ENCODE results near the gene DDX3X. TPM values are rescaled to one million over a fixed set of nuclear protein-coding genes. Genes with fewer than 3 reads are reported as not detected.

DDX3X gene
- total and polyA plus RNA-seq, 2 of the 13 experiments (the other 11 are each of a cell fraction or from before 2014, with no cell fraction given) = 53.5 to 239 TPM

GRCh38 chrX:41381685-41382084 is 47.7 kb downstream of the DDX3X start (continued):
- TF ChIP-seq TIGD3 (CRISPR knock-in tag; IDR thresholded peaks at IDR 0.05; ENCODE audit: borderline replicate concordance) (no peak), STAG1 (CRISPR knock-in tag; IDR thresholded peaks at IDR 0.05) (0 out of 2 replicates have a peak, but pooled peaks have one; percentile 6), ZNF501 (CRISPR knock-in tag; IDR thresholded peaks at IDR 0.05) (no peak), FOXP1 (IDR thresholded peaks at IDR 0.05) (no peak), FOXP1 (CRISPR knock-in tag; IDR thresholded peaks at IDR 0.05) (peak; percentile 58), BRCA1 (CRISPR knock-in tag; IDR thresholded peaks at IDR 0.05) (no peak), RFX1 (IDR thresholded peaks at IDR 0.05) (no peak), FOXA3 (CRISPR knock-in tag; IDR thresholded peaks at IDR 0.05) (peak; percentile 44; the same call in 1 of the 2 replicates), IRF2 (CRISPR knock-in tag; IDR thresholded peaks at IDR 0.05) (peak; percentile 63; the same call in 1 of the 2 replicates), MTF1 (CRISPR knock-in tag; IDR thresholded peaks at IDR 0.05) (no peak), MIXL1 (CRISPR knock-in tag; IDR thresholded peaks at IDR 0.05) (0 out of 2 replicates have a peak, but pooled peaks have one; percentile 15), THAP7 (CRISPR knock-in tag; IDR thresholded peaks at IDR 0.05) (no peak), NCOR1 (IDR thresholded peaks at IDR 0.05; ENCODE audit: borderline replicate concordance, low read length) (peak; percentile 61; the same call in 1 of the 2 replicates), IRX3 (CRISPR knock-in tag; IDR thresholded peaks at IDR 0.05; ENCODE audit: borderline replicate concordance, low read depth) (no peak), ZNF138 (CRISPR knock-in tag; IDR thresholded peaks at IDR 0.05; ENCODE audit: low read depth) (no peak), NCOA2 (CRISPR knock-in tag; IDR thresholded peaks at IDR 0.05) (peak; percentile 61), ZNF850 (CRISPR knock-in tag; conservative IDR thresholded peaks at IDR 0.05) (no peak), KDM5A (IDR thresholded peaks at IDR 0.05; ENCODE audit: borderline replicate concordance, low read length) (no peak), ISL2 (CRISPR knock-in tag; IDR thresholded peaks at IDR 0.05) (peak; percentile 32; the same call in 1 of the 2 replicates), PCBP1 (IDR thresholded peaks at IDR 0.05; ENCODE audit: borderline replicate concordance, low read depth, low read length) (no peak), BORCS8-MEF2B (CRISPR knock-in tag; IDR thresholded peaks at IDR 0.05) (no peak), HOXA7 (CRISPR knock-in tag; IDR thresholded peaks at IDR 0.05) (no peak), PHF5A (CRISPR knock-in tag; IDR thresholded peaks at IDR 0.05; ENCODE audit: low read depth, unreplicated experiment) (no peak), HDAC2 (CRISPR knock-in tag; IDR thresholded peaks at IDR 0.05) (peak; percentile 59; the same call in 1 of the 2 replicates), ZMAT3 (CRISPR knock-in tag; conservative IDR thresholded peaks at IDR 0.05) (no peak), MEIS2 (CRISPR knock-in tag; IDR thresholded peaks at IDR 0.05) (0 out of 2 replicates have a peak, but pooled peaks have one; percentile 51), ZBTB38 (CRISPR knock-in tag; IDR thresholded peaks at IDR 0.05) (no peak), SMARCE1 (IDR thresholded peaks at IDR 0.05; ENCODE audit: borderline replicate concordance) (no peak), SMARCC2 (IDR thresholded peaks at IDR 0.05) (no peak), ZNF367 (CRISPR knock-in tag; IDR thresholded peaks at IDR 0.05; ENCODE audit: borderline replicate concordance) (no peak), ZNF552 (CRISPR knock-in tag; IDR thresholded peaks at IDR 0.05; ENCODE audit: borderline replicate concordance) (no peak), RXRA (CRISPR knock-in tag; IDR thresholded peaks at IDR 0.05) (peak; percentile 83; the same call in 1 of the 2 replicates)
- TF ChIP-seq, protein P1, sequence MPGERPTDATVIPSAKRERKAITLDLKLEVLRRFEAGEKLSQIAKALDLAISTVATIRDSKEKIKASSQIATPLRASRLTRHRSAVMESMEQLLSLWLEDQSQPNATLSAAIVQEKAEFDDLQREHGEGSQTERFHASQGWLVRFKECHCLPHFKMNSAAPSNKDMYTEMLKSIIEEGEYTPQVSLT (CRISPR knock-in tag; IDR thresholded peaks at IDR 0.05; ENCODE audit: borderline replicate concordance, low read depth) = no peak

All from HepG2 (cell line).